A549 (cell line): ENCODE results near the gene CETP.

Experiments
- BCL3 ChIP-seq: fragments of >200 bp; sonication (Bioruptor Twin); formaldehyde crosslinking; IDR thresholded peaks from 3 replicates; pipeline ENCODE4 v1.6.1; 2016
- CHD4 ChIP-seq: fragments of 200-600 bp; sonication (generic); IDR thresholded peaks from 2 replicates; pipeline ENCODE4 v1.6.1; 2016; ENCODE audit warnings: antibody characterized with exemption, mild to moderate bottlenecking, borderline replicate concordance
- CTCF ChIP-seq: fragments of >200 bp; sonication (Bioruptor Twin); formaldehyde crosslinking; IDR thresholded peaks from 3 replicates; pipeline ENCODE4 v1.5.1; 2016
- EP300 ChIP-seq, 2 experiments: fragments of >200 bp; sonication (Bioruptor Twin); formaldehyde crosslinking; IDR thresholded peaks; 2 replicates in 1 of 2; 3 replicates in 1 of 2; pipeline ENCODE4 v1.6.1; 2016 to 2017
- MAFK ChIP-seq: fragments of 450-650 bp; IDR thresholded peaks from 2 replicates; pipeline ENCODE4 v1.6.1; 2014; ENCODE audit not compliant: partially characterized antibody
- MAX ChIP-seq: IDR thresholded peaks from 2 replicates; pipeline ENCODE4 v1.6.1; 2012
- MYC ChIP-seq: IDR thresholded peaks from 2 replicates; pipeline ENCODE4 v1.6.1; 2012; ENCODE audit warnings: mild to moderate bottlenecking, inconsistent platforms, low read length, improper control_type of control experiment, borderline replicate concordance
- POLR2A ChIP-seq: IDR thresholded peaks from 2 replicates; pipeline ENCODE4 v1.6.1; 2012; ENCODE audit warnings: mild to moderate bottlenecking, low read length
- USF2 ChIP-seq: fragments of 450-650 bp; IDR thresholded peaks from 2 replicates; pipeline ENCODE4 v1.6.1; 2014; ENCODE audit warnings: antibody characterized with exemption
- ZSCAN20 ChIP-seq: fragments of 250-450 bp; sonication (Bioruptor Pico); IDR thresholded peaks from 2 replicates; pipeline ENCODE4 v1.8.0; 2022; ENCODE audit warnings: mild to moderate bottlenecking, moderate library complexity

- TF ChIP-seq EP300 (IDR thresholded peaks at IDR 0.05) (no peak), CTCF (no peak), ZSCAN20 (CRISPR knock-in tag) (no peak), MAX (no peak), POLR2A (no peak), MYC (no peak), CHD4 (no peak), USF2 (no peak), BCL3 (no peak), MAFK (no peak)
These were observed 42.0 kb downstream of the CETP start for GRCh38 chr16:57003439-57004386.
